Measurements from ENCODE around the gene JMJD8. TPM values are rescaled to one million over a fixed set of nuclear protein-coding genes. Genes with fewer than 3 reads are reported as not detected.

The JMJD8 gene
- total RNA-seq, 1 experiment from 2014 or later: 121 TPM

GRCh38 chr16:647173-647902 is 36.8 kb downstream of the JMJD8 start:
- Histone ChIP-seq H3K27ac (ENCODE audit: low read depth, low read length) (peak overlapping the region; percentile 96), H3K4me2 (ENCODE audit: low read length) (peak overlapping the region; percentile 84), H4K20me1 (ENCODE audit: insufficient read depth) (no peaks in the 10 kb centered on the region), H3K36me3 (ENCODE audit: control insufficient read depth in 1 of 2, insufficient read depth in 2 of 2, low read length in 2 of 2) (no peaks in the 10 kb centered on the region), H3K4me1 (ENCODE audit: control insufficient read depth in 1 of 2, insufficient read depth in 2 of 2, low read length in 2 of 2) (peaks cover 19 to 55% of the 10 kb centered on the region in 2 experiments), H3K9me3 (ENCODE audit: control insufficient read depth in 1 of 2, insufficient read depth in 1 of 2, low read depth in 1 of 2, low read length in 2 of 2) (no peaks in the 10 kb centered on the region), H3K9me2 (ENCODE audit: insufficient read depth) (no peaks in the 10 kb centered on the region), H3K79me2 (ENCODE audit: insufficient read depth, low read length) (peaks cover 40% of the 10 kb centered on the region), H3K4me3 (replicated peaks in 1 of 2; ENCODE audit: low read depth in 1 of 2, low read length in 2 of 2) (peak overlapping the region; percentile 64 to 68), H2AFZ (ENCODE audit: low read depth, low read length, poor library complexity, severe bottlenecking) (no peak overlapping the region), H3K27me3 (ENCODE audit: insufficient read depth, low read length) (no peaks in the 10 kb centered on the region), H3K9ac (ENCODE audit: low read length) (peak overlapping the region; percentile 82)
- DNase-seq (ENCODE audit: low read depth, low spot score) (no peak), ATAC-seq (no peak)
- BruUV-seq (replicated peaks): no TSS peak
- ChIA-PET POLR2A (no interaction called here), RAD21 (ENCODE audit: low non-redundant PET in 1 of 2, low total read pairs in 2 of 2, uncharacterized antibody in 2 of 2, unreplicated experiment in 2 of 2) (no interaction called here), CTCF (interaction anchor here (2.3 kb wide), 1 partner anchor 13 kb away, joined by 13 read pairs; no protein-coding TSS in a partner anchor)
- intact Hi-C loops (cut with micrococcal nuclease): no loop called here
- TF ChIP-seq POLR2A (IDR thresholded peaks at IDR 0.05; ENCODE audit: borderline replicate concordance, extremely low read depth, insufficient read depth, insufficient read length): peak; percentile 19
- TF ChIP-seq TCF7L2 (IDR thresholded peaks at IDR 0.05; ENCODE audit: borderline replicate concordance, extremely low read depth, insufficient read depth, insufficient read length): no peak

- no peak for ATAC-seq
- Histone ChIP-seq H3K27me3 (ENCODE audit: insufficient read depth, low read length) (no peaks in the 10 kb centered on the region), H3K27ac (ENCODE audit: low read depth, low read length) (peak overlapping the region; percentile 96; the same call in 1 of the 2 replicates), H3K4me2 (ENCODE audit: low read length) (no peak overlapping the region), H3K9ac (ENCODE audit: low read length) (no peak overlapping the region), H4K20me1 (ENCODE audit: insufficient read depth) (no peaks in the 10 kb centered on the region), H2AFZ (ENCODE audit: low read depth, low read length, poor library complexity, severe bottlenecking) (no peak overlapping the region), H3K4me3 (replicated peaks in 1 of 2; ENCODE audit: low read depth in 1 of 2, low read length in 2 of 2) (no peak overlapping the region), H3K36me3 (ENCODE audit: control insufficient read depth in 1 of 2, insufficient read depth in 2 of 2, low read length in 2 of 2) (no peaks in the 10 kb centered on the region), H3K4me1 (ENCODE audit: control insufficient read depth in 1 of 2, insufficient read depth in 2 of 2, low read length in 2 of 2) (peaks cover 19 to 55% of the 10 kb centered on the region in 2 experiments), H3K79me2 (ENCODE audit: insufficient read depth, low read length) (peaks cover 40% of the 10 kb centered on the region), H3K9me3 (ENCODE audit: control insufficient read depth in 1 of 2, insufficient read depth in 1 of 2, low read depth in 1 of 2, low read length in 2 of 2) (no peaks in the 10 kb centered on the region), H3K9me2 (ENCODE audit: insufficient read depth) (no peaks in the 10 kb centered on the region)
- intact Hi-C loops (cut with micrococcal nuclease): no loop called here
- ChIA-PET CTCF (no interaction called here), POLR2A (no interaction called here), RAD21 (ENCODE audit: low non-redundant PET in 1 of 2, low total read pairs in 2 of 2, uncharacterized antibody in 2 of 2, unreplicated experiment in 2 of 2) (no interaction called here)
- BruUV-seq (replicated peaks): no TSS peak
- no peak for DNase-seq (ENCODE audit: low read depth, low spot score)
- TF ChIP-seq EGR1 (IDR thresholded peaks at IDR 0.05; ENCODE audit: low read depth) (no peak), CEBPB (IDR thresholded peaks at IDR 0.05; ENCODE audit: low read depth) (no peak), ELF1 (IDR thresholded peaks at IDR 0.05; ENCODE audit: borderline replicate concordance, low read depth) (no peak), ZNF274 (IDR thresholded peaks at IDR 0.05; ENCODE audit: low read depth, low read length) (no peak), POLR2A (IDR thresholded peaks at IDR 0.05; ENCODE audit: borderline replicate concordance, extremely low read depth, insufficient read depth, insufficient read length) (no peak), REST (IDR thresholded peaks at IDR 0.05; ENCODE audit: low read depth) (no peak), ATF3 (IDR thresholded peaks at IDR 0.05) (no peak), CTCF (IDR thresholded peaks at IDR 0.05 in 2 of 3, conservative IDR thresholded peaks at IDR 0.05 in 1 of 3; ENCODE audit: borderline replicate concordance in 1 of 3, insufficient read depth in 1 of 3, low read depth in 2 of 3, low read length in 2 of 3) (no peak), SRF (IDR thresholded peaks at IDR 0.05; ENCODE audit: low read depth) (no peak), ZFX (IDR thresholded peaks at IDR 0.05) (no peak), POLR2AphosphoS5 (IDR thresholded peaks at IDR 0.05; ENCODE audit: low read depth, low read length) (no peak), MAX (IDR thresholded peaks at IDR 0.05) (no peak), EZH2phosphoT487 (IDR thresholded peaks at IDR 0.05; ENCODE audit: borderline replicate concordance) (no peak)
Observed at GRCh38 chr16:646679-647172, 37.4 kb downstream of the JMJD8 start.

Measured in HCT116 (cell line).